ENCODE data around the gene CMTM8.

DNA sequence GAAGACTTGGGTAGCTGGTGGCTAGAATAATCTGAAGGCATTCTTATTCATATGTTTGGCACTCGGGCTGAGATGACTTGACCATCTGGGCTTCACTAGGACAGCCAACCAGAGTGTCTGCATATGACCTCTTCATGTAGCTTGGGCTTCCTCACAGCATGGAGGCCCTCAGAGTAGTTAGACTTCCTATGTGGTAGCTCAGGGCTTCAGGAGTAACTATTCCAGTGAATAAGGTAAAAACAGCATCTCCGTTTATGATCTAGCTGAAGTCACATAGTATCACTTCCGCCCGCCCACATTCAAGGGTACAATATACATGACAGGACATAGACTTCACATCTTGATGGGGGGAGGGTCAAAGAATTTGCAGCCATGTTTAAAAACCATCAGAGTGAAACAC lies 18.9 kb upstream of the CMTM8 start:
- TF ChIP-seq SPI1 (IDR thresholded peaks at IDR 0.05; ENCODE audit: low read depth, low read length): no peak
- TF ChIP-seq TAF1 (IDR thresholded peaks at IDR 0.05; ENCODE audit: low read depth, low read length): no peak
- TF ChIP-seq POLR2A (IDR thresholded peaks at IDR 0.05; ENCODE audit: low read depth, low read length): no peak

Measured in GM12891 (cell line).